Neuronal stem cell (in vitro differentiated cells): ENCODE results near the gene NMNAT3.

Experiments
- DNase-seq: peaks from one replicate; pipeline ENCODE4 v3.0.0-alpha.2; 2013; ENCODE audit warnings: low spot score
- H2AFZ ChIP-seq: one replicate; pipeline ENCODE4 v1.6.1; 2013; ENCODE audit warnings: mild to moderate bottlenecking, low read length, inconsistent platforms
- H2AK5ac ChIP-seq: 2 replicates; pipeline ENCODE4 v1.6.1; 2013; ENCODE audit warnings: low read depth, mild to moderate bottlenecking, inconsistent platforms, low read length, moderate library complexity, mixed read lengths
- H2BK120ac ChIP-seq: 2 replicates; pipeline ENCODE4 v1.6.1; 2013; ENCODE audit warnings: low read depth, mild to moderate bottlenecking, inconsistent platforms, low read length, moderate library complexity, mixed read lengths
- H2BK12ac ChIP-seq: one replicate; pipeline ENCODE4 v1.6.1; 2013; ENCODE audit warnings: low read length, inconsistent platforms
- H2BK15ac ChIP-seq: 2 replicates; pipeline ENCODE4 v1.6.1; 2013; ENCODE audit warnings: mild to moderate bottlenecking, low read length, inconsistent platforms, mixed read lengths
- H2BK5ac ChIP-seq: one replicate; pipeline ENCODE4 v1.6.1; 2013; ENCODE audit warnings: inconsistent platforms, mild to moderate bottlenecking, low read length, moderate library complexity
- H3K14ac ChIP-seq: one replicate; pipeline ENCODE4 v1.6.1; 2013; ENCODE audit warnings: low read length, inconsistent platforms
- H3K18ac ChIP-seq: 2 replicates; pipeline ENCODE4 v1.6.1; 2013; ENCODE audit warnings: low read length, inconsistent platforms
- H3K23ac ChIP-seq: 2 replicates; pipeline ENCODE4 v1.6.1; 2013; ENCODE audit warnings: low read depth, mild to moderate bottlenecking, mixed read lengths, low read length, inconsistent platforms; ENCODE audit not compliant: poor library complexity
- H3K27ac ChIP-seq: replicated peaks from 3 replicates; pipeline ENCODE4 v1.5.1; 2013; ENCODE audit warnings: low read length, inconsistent platforms
- H3K27me3 ChIP-seq, 3 experiments: 2 replicates each; pipeline ENCODE4 v1.6.1; 2013; ENCODE audit warnings: low read length in 3 of 3, mild to moderate bottlenecking in 2 of 3, inconsistent platforms in 1 of 3, low read depth in 1 of 3, mixed read lengths in 1 of 3, moderate library complexity in 1 of 3; ENCODE audit not compliant: control insufficient read depth in 3 of 3, insufficient read depth in 3 of 3
- H3K36me3 ChIP-seq, 2 donors: replicated peaks in 1 of 2; 2 replicates each; pipeline ENCODE4 v1.6.1; 2013; ENCODE audit warnings: low read length in 2 of 2; ENCODE audit not compliant: control insufficient read depth in 2 of 2, insufficient read depth in 2 of 2
- H3K4ac ChIP-seq: 2 replicates; pipeline ENCODE4 v1.6.1; 2013; ENCODE audit warnings: inconsistent platforms, mild to moderate bottlenecking, low read length, moderate library complexity
- H3K4me1 ChIP-seq, 2 donors: 1 replicate in 1 of 2; 2 replicates in 1 of 2; pipeline ENCODE4 v1.6.1; 2013; ENCODE audit warnings: low read length in 2 of 2, low read depth in 1 of 2; ENCODE audit not compliant: control insufficient read depth in 2 of 2, insufficient read depth in 1 of 2
- H3K4me2 ChIP-seq: one replicate; pipeline ENCODE4 v1.6.1; 2013; ENCODE audit warnings: mild to moderate bottlenecking, low read length, inconsistent platforms; ENCODE audit not compliant: insufficient read depth, poor library complexity, severe bottlenecking
- H3K4me3 ChIP-seq, 2 donors: 2 replicates each; pipeline ENCODE4 v1.5.1; 2013; ENCODE audit warnings: low read length in 2 of 2, mild to moderate bottlenecking in 2 of 2, inconsistent platforms in 1 of 2, moderate library complexity in 1 of 2
- H3K79me1 ChIP-seq: one replicate; pipeline ENCODE4 v1.6.1; 2013; ENCODE audit warnings: low read depth, mild to moderate bottlenecking, inconsistent platforms, low read length, moderate library complexity
- H3K9ac ChIP-seq: one replicate; pipeline ENCODE4 v1.6.1; 2013; ENCODE audit warnings: mild to moderate bottlenecking, low read depth, low read length, inconsistent platforms; ENCODE audit not compliant: poor library complexity
- H3K9me3 ChIP-seq, 2 donors: replicated peaks in 1 of 2; 2 replicates each; pipeline versions ENCODE3 to v1.6.1; 2013; ENCODE audit warnings: low read length in 2 of 2, mild to moderate bottlenecking in 2 of 2, inconsistent platforms in 1 of 2, low read depth in 1 of 2, mixed read lengths in 1 of 2, moderate library complexity in 1 of 2; ENCODE audit not compliant: control insufficient read depth in 2 of 2, insufficient read depth in 1 of 2
- H4K8ac ChIP-seq: one replicate; pipeline ENCODE4 v1.6.1; 2013; ENCODE audit warnings: low read depth, mild to moderate bottlenecking, inconsistent platforms, low read length, moderate library complexity
- H4K91ac ChIP-seq: one replicate; pipeline ENCODE4 v1.6.1; 2013; ENCODE audit warnings: low read length, low read depth, mild to moderate bottlenecking, inconsistent platforms; ENCODE audit not compliant: poor library complexity
- WGBS, 2 donors: extraction: QIAGEN DNeasy Blood & Tissue Kit; methylation state at CpG; one replicate each; pipeline ENCODE4 v1.1.7; 2013; ENCODE audit warnings: missing lambda C conversion rate in 2 of 2, mixed read lengths in 1 of 2; ENCODE audit not compliant: insufficient read length in 2 of 2, insufficient replicate concordance in 1 of 2; ENCODE audit errors: extremely low coverage in 2 of 2; 5-methylcytosine and 5-hydroxymethylcytosine counted together

Gene NMNAT3

GRCh38 chr3:139524841-139525636 lies 152.7 kb downstream of the NMNAT3 start:
- Histone ChIP-seq H3K4ac (no peak overlapping the region), H2BK12ac (no peak overlapping the region), H3K36me3 (no peaks in the 10 kb centered on the region), H4K91ac (no peak overlapping the region), H2AFZ (no peak overlapping the region), H2BK15ac (no peak overlapping the region), H3K18ac (no peak overlapping the region), H3K79me1 (no peaks in the 10 kb centered on the region), H2BK5ac (no peak overlapping the region), H4K8ac (no peak overlapping the region), H3K27me3 (peaks cover 0 to 2% (median 0%) of the 10 kb centered on the region in 3 experiments), H2BK120ac (no peak overlapping the region), H2AK5ac (no peak overlapping the region), H3K23ac (no peak overlapping the region), H3K9me3 (peaks cover 0 to 3% of the 10 kb centered on the region in 2 donors), H3K27ac (no peak overlapping the region), H3K14ac (no peak overlapping the region), H3K4me2 (no peak overlapping the region), H3K4me3 (no peak overlapping the region), H3K9ac (no peak overlapping the region), H3K4me1 (no peaks in the 10 kb centered on the region)
- WGBS, 2 donors = no CpG with 5 or more reads among the region's 7 CpGs
- DNase-seq = no peak

GRCh38 chr3:139523718-139524117 lies 154.1 kb downstream of the NMNAT3 start:
- Histone ChIP-seq H3K14ac (no peak overlapping the region), H3K27me3 (peaks cover 0 to 2% (median 0%) of the 10 kb centered on the region in 3 experiments), H3K4ac (no peak overlapping the region), H3K4me3 (no peak overlapping the region), H3K18ac (no peak overlapping the region), H3K9me3 (peaks cover 0 to 3% of the 10 kb centered on the region in 2 donors), H3K79me1 (no peaks in the 10 kb centered on the region), H2BK15ac (no peak overlapping the region), H2BK12ac (no peak overlapping the region), H2AK5ac (no peak overlapping the region), H2AFZ (no peak overlapping the region), H3K23ac (no peak overlapping the region), H3K27ac (no peak overlapping the region), H4K8ac (no peak overlapping the region), H2BK120ac (no peak overlapping the region), H4K91ac (no peak overlapping the region), H2BK5ac (no peak overlapping the region), H3K36me3 (no peaks in the 10 kb centered on the region), H3K4me2 (no peak overlapping the region), H3K4me1 (no peaks in the 10 kb centered on the region), H3K9ac (no peak overlapping the region)
- no peak for DNase-seq
- WGBS, 2 donors = no CpG with 5 or more reads among the region's 1 CpG

DNA sequence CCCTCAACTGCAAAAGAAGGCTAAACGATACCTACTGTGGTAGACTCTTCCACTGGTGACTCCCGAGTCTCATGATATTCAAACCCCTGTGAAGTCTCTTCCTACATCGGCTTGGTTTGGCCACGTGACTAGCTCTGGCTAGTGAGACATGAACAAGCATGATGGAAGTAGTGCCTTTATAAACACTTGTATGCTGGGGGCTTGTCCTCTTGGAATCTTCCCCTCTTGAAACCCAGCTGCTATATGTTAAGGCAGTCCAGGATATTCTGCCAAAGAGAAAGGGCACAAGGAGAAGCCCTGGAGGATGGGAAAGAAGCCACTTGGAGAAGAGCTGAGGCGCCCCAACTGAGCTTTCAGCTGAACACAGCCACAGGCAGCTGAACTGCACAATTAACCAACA lies 154.6 kb downstream of the NMNAT3 start:
- H4K8ac ChIP-seq = no peak overlapping the region
- no peak overlapping the region for H2AFZ ChIP-seq
- no peak for DNase-seq
- H2AK5ac ChIP-seq = no peak overlapping the region
- no peak overlapping the region for H2BK12ac ChIP-seq
- H3K18ac ChIP-seq = no peak overlapping the region
- peaks cover 0 to 3% of the 10 kb centered on the region in 2 donors for H3K9me3 ChIP-seq
- H2BK5ac ChIP-seq = no peak overlapping the region
- H3K14ac ChIP-seq = no peak overlapping the region
- H3K4me3 ChIP-seq = no peak overlapping the region
- H3K4ac ChIP-seq = no peak overlapping the region
- WGBS, 2 donors = no CpG with 5 or more reads among the region's 5 CpGs
- H3K27ac ChIP-seq = no peak overlapping the region
- H3K9ac ChIP-seq = no peak overlapping the region
- no peaks in the 10 kb centered on the region for H3K4me1 ChIP-seq
- H2BK15ac ChIP-seq = no peak overlapping the region
- no peak overlapping the region for H2BK120ac ChIP-seq
- peaks cover 0 to 2% (median 0%) of the 10 kb centered on the region in 3 experiments for H3K27me3 ChIP-seq
- H4K91ac ChIP-seq = no peak overlapping the region
- no peak overlapping the region for H3K4me2 ChIP-seq
- H3K36me3 ChIP-seq = no peaks in the 10 kb centered on the region
- no peaks in the 10 kb centered on the region for H3K79me1 ChIP-seq
- no peak overlapping the region for H3K23ac ChIP-seq

GRCh38 chr3:139522421-139522820 lies 155.4 kb downstream of the NMNAT3 start:
- no peak overlapping the region for H3K27ac ChIP-seq
- no peak overlapping the region for H3K4me3 ChIP-seq
- H2AFZ ChIP-seq = no peak overlapping the region
- H4K91ac ChIP-seq = no peak overlapping the region
- no peaks in the 10 kb centered on the region for H3K36me3 ChIP-seq
- H3K79me1 ChIP-seq = no peaks in the 10 kb centered on the region
- no peak overlapping the region for H3K9ac ChIP-seq
- H2BK15ac ChIP-seq = no peak overlapping the region
- H3K18ac ChIP-seq = no peak overlapping the region
- no peak for DNase-seq
- H4K8ac ChIP-seq = no peak overlapping the region
- no peak overlapping the region for H3K14ac ChIP-seq
- H2BK12ac ChIP-seq = no peak overlapping the region
- WGBS, 2 donors = no CpG with 5 or more reads among the region's 2 CpGs
- peaks cover 0 to 3% of the 10 kb centered on the region in 2 donors for H3K9me3 ChIP-seq
- H2BK120ac ChIP-seq = no peak overlapping the region
- H2BK5ac ChIP-seq = no peak overlapping the region
- H3K4me2 ChIP-seq = no peak overlapping the region
- peaks cover 0 to under 1% (median 0%) of the 10 kb centered on the region in 3 experiments for H3K27me3 ChIP-seq
- no peaks in the 10 kb centered on the region for H3K4me1 ChIP-seq
- no peak overlapping the region for H3K4ac ChIP-seq
- H3K23ac ChIP-seq = no peak overlapping the region
- H2AK5ac ChIP-seq = no peak overlapping the region
